Activated naive CD4-positive, alpha-beta T cell treated with anti-CD3 and anti-CD28 coated beads, Interleukin-2, amount 10 ng/mL, durations not matched to agents 7 days and 5 days (primary cell): ENCODE results near the gene TP73.

ENCODE experiments used
- CTCF ChIA-PET: fragments of 350-600 bp; sonication (Branson Sonifier 250); formaldehyde crosslinking; loops from one replicate; lab custom pipeline; 2021; ENCODE audit warnings: antibody characterized with exemption; lab: Charles Lee
- DNase-seq: peaks from one replicate; pipeline ENCODE4 v3.0.0-alpha.2; 2020
- H3K27ac Mint-ChIP-seq: one replicate; pipeline ENCODE4 v1.8.0; 2021; ENCODE audit warnings: mild to moderate bottlenecking, moderate library complexity, mixed read lengths
- H3K27me3 Mint-ChIP-seq: one replicate; pipeline ENCODE4 v1.8.0; 2021; ENCODE audit warnings: mild to moderate bottlenecking, mixed read lengths
- H3K36me3 Mint-ChIP-seq: one replicate; pipeline ENCODE4 v1.8.0; 2021; ENCODE audit warnings: mixed read lengths
- H3K4me1 Mint-ChIP-seq: one replicate; pipeline ENCODE4 v1.8.0; 2021; ENCODE audit warnings: mixed read lengths
- H3K4me3 Mint-ChIP-seq: one replicate; pipeline ENCODE4 v1.8.0; 2021; ENCODE audit warnings: mild to moderate bottlenecking, moderate library complexity, mixed read lengths
- H3K9me3 Mint-ChIP-seq: one replicate; pipeline ENCODE4 v1.8.0; 2021; ENCODE audit warnings: mixed read lengths

Gene TP73

DNA sequence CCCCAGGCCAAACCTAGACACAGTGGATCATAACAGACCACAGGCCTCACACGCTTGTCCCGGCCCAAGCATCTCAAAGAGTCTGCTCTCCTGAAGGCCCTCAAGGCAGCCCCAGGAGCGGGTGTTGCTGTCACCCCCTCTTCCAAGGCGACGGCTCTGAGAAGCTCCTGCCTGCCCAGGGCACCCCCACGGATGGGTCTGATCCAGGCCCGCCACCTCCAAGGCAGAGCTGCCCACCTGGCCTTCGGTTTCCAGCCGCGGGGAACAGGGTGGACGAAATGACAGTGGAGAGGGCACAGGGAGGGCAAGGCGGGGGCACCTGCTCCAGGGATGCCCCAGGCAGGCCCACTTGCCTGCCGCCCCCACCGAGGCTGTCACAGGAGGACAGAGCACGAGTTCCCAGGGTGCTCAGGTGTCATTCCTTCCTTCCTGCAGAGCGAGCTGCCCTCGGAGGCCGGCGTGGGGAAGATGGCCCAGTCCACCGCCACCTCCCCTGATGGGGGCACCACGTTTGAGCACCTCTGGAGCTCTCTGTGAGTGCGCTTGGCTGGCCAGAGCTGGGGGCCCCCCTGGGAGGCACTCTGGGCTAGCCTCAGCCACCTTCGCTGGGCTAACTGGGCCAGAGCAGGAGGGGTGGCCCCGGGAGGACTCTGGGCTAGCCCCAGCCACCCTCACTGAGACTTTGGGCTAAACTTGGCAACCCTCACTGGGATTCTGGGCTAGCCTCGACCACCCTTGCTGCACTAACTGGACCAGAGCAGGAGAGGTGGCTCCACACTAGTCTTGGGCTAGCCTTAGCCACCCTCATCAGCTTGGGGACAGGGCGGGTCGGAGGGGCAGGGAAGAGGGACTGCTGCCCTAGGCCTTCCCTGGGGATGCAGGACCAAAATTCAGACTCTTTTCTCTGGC, 29.8 kb downstream of the TP73 start:
- no peak overlapping the region for H3K27ac Mint-ChIP-seq
- H3K9me3 Mint-ChIP-seq = no peaks in the 10 kb centered on the region
- H3K4me1 Mint-ChIP-seq = peaks cover 24% of the 10 kb centered on the region

GRCh38 chr1:3683197-3683596, 30.9 kb downstream of the TP73 start:
- Mint-ChIP-seq H3K4me1 (peaks cover 14% of the 10 kb centered on the region), H3K9me3 (no peaks in the 10 kb centered on the region), H3K27ac (no peak overlapping the region), H3K27me3 (peaks cover 36% of the 10 kb centered on the region), H3K4me3 (no peak overlapping the region), H3K36me3 (no peaks in the 10 kb centered on the region)
- CTCF ChIA-PET = no interaction called here
- no peak for DNase-seq

More for the DNA sequence above, 29.8 kb downstream of the TP73 start:
- Mint-ChIP-seq H3K4me3 (no peak overlapping the region), H3K27me3 (peaks cover 32% of the 10 kb centered on the region), H3K36me3 (no peaks in the 10 kb centered on the region)
- CTCF ChIA-PET = no interaction called here
- DNase-seq = no peak

- no peak for DNase-seq
- CTCF ChIA-PET = no interaction called here
- Mint-ChIP-seq H3K36me3 (no peaks in the 10 kb centered on the region), H3K4me3 (no peak overlapping the region), H3K27ac (no peak overlapping the region), H3K4me1 (peaks cover 11% of the 10 kb centered on the region), H3K9me3 (no peaks in the 10 kb centered on the region), H3K27me3 (peaks cover 37% of the 10 kb centered on the region)
Observed at GRCh38 chr1:3683992-3684391, 31.7 kb downstream of the TP73 start.

- Mint-ChIP-seq H3K27me3 (peaks cover 26% of the 10 kb centered on the region), H3K27ac (no peak overlapping the region), H3K9me3 (no peaks in the 10 kb centered on the region)
Observed at GRCh38 chr1:3685222-3685621, 32.9 kb downstream of the TP73 start.

GRCh38 chr1:3685906-3686305, 33.6 kb downstream of the TP73 start:
- H3K27me3 Mint-ChIP-seq = peaks cover 26% of the 10 kb centered on the region

More at GRCh38 chr1:3685222-3685621, 32.9 kb downstream of the TP73 start:
- no peak for DNase-seq
- CTCF ChIA-PET = no interaction called here
- Mint-ChIP-seq H3K36me3 (no peaks in the 10 kb centered on the region), H3K4me1 (no peaks in the 10 kb centered on the region), H3K4me3 (no peak overlapping the region)

DNA sequence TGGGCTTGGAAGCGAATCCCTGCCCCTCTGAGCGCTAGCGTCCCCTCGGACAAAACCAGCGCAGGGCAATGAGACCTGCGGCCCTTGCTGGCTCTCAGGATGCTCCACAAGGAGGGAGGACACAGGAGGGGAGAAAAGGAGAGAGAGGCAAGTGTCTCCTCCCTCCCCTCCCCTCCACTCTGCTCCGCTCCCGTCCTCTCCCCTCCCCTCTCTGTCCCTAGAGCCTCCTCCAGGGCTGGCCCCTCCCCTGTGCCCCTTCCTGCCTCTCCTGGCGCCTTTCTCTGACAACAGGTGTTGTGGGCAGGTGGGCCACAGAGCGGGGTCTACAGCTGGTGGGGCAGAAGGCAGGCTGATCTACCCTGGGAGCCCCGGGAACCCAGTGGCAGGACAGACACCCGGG, 35.2 kb downstream of the TP73 start:
- Mint-ChIP-seq H3K27me3 (peaks cover 26% of the 10 kb centered on the region), H3K4me1 (no peaks in the 10 kb centered on the region), H3K36me3 (no peaks in the 10 kb centered on the region), H3K27ac (no peak overlapping the region), H3K4me3 (no peak overlapping the region), H3K9me3 (no peaks in the 10 kb centered on the region)
- DNase-seq = no peak
- CTCF ChIA-PET = no interaction called here

More at GRCh38 chr1:3685906-3686305, 33.6 kb downstream of the TP73 start:
- Mint-ChIP-seq H3K27ac (no peak overlapping the region), H3K4me1 (no peaks in the 10 kb centered on the region), H3K9me3 (no peaks in the 10 kb centered on the region), H3K4me3 (no peak overlapping the region), H3K36me3 (no peaks in the 10 kb centered on the region)
- DNase-seq = no peak
- CTCF ChIA-PET = no interaction called here

DNA sequence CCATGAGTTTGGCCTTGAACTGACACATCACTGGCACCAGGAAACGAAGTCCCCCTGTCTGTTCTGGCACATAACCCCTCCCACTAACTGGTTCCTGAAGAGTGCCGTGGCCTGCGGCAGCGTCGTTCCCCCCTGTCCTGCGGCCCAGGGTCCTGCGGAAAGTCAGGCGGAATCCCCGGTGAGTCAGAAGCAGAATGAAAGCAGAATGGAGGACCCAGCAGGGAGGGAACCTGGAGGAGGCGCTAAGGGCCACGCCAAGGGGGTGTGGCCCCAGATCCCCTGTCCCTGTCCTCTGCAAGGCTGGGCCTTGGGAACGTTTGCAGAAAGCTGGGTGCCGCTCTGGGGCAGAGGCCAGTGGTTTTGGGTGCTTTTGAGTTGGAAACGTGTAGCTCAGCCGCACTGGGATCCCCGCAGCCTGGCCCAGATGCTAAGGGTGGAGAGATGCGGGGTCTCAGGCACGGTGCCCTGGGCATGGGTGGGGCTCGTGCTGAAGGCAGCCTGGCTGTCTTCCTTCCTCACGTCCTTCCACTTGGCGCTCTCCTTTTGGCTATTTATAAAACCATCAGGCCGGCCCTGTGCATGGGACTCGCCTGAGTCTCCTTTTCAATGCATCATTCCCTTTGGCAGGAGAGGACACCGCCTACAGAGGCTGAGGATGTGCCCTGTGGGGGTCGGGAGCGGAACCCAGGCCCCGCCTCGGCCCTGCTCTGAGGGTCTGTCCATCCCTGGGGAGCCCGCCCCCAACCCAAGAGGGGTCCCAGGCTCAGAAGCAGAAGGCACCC, 36.2 kb downstream of the TP73 start:
- H3K9me3 Mint-ChIP-seq = no peaks in the 10 kb centered on the region
- H3K36me3 Mint-ChIP-seq = no peaks in the 10 kb centered on the region
- H3K4me3 Mint-ChIP-seq = no peak overlapping the region
- H3K4me1 Mint-ChIP-seq = no peaks in the 10 kb centered on the region
- H3K27ac Mint-ChIP-seq = no peak overlapping the region
- H3K27me3 Mint-ChIP-seq = peaks cover 17% of the 10 kb centered on the region
- no peak for DNase-seq
- CTCF ChIA-PET = no interaction called here

GRCh38 chr1:3689138-3689750, 36.9 kb downstream of the TP73 start:
- Mint-ChIP-seq H3K9me3 (no peaks in the 10 kb centered on the region), H3K4me1 (no peaks in the 10 kb centered on the region), H3K27ac (no peak overlapping the region), H3K27me3 (peaks cover 13% of the 10 kb centered on the region), H3K4me3 (no peak overlapping the region), H3K36me3 (no peaks in the 10 kb centered on the region)
- CTCF ChIA-PET = no interaction called here
- no peak for DNase-seq

DNA sequence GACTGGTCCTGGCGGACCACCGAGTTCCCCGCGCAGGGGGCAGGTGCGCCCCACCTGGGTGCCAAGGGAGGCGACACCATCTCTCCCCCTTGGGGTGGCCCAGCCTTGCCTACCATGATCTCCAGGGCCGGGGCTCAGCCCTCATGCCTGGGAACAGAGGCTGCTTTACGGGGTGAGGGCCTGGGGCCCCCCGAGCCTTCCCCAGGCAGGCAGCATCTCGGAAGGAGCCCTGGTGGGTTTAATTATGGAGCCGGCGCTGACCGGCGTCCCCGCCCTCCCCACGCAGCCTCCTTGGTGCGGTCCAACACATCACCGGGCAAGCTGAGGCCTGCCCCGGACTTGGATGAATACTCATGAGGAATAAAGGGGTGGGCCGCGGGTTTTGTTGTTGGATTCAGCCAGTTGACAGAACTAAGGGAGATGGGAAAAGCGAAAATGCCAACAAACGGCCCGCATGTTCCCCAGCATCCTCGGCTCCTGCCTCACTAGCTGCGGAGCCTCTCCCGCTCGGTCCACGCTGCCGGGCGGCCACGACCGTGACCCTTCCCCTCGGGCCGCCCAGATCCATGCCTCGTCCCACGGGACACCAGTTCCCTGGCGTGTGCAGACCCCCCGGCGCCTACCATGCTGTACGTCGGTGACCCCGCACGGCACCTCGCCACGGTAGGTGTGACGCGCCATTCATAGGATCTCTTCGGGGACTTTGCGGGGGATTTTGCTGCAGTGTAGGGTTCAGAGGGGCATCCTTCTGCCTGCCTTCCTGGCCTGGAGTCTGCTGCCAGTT, 38.2 kb downstream of the TP73 start:
- Mint-ChIP-seq H3K9me3 (peaks cover 2% of the 10 kb centered on the region), H3K27me3 (peaks cover 6% of the 10 kb centered on the region), H3K36me3 (no peaks in the 10 kb centered on the region), H3K27ac (no peak overlapping the region), H3K4me1 (no peaks in the 10 kb centered on the region), H3K4me3 (no peak overlapping the region)
- CTCF ChIA-PET = no interaction called here
- no peak for DNase-seq

DNA sequence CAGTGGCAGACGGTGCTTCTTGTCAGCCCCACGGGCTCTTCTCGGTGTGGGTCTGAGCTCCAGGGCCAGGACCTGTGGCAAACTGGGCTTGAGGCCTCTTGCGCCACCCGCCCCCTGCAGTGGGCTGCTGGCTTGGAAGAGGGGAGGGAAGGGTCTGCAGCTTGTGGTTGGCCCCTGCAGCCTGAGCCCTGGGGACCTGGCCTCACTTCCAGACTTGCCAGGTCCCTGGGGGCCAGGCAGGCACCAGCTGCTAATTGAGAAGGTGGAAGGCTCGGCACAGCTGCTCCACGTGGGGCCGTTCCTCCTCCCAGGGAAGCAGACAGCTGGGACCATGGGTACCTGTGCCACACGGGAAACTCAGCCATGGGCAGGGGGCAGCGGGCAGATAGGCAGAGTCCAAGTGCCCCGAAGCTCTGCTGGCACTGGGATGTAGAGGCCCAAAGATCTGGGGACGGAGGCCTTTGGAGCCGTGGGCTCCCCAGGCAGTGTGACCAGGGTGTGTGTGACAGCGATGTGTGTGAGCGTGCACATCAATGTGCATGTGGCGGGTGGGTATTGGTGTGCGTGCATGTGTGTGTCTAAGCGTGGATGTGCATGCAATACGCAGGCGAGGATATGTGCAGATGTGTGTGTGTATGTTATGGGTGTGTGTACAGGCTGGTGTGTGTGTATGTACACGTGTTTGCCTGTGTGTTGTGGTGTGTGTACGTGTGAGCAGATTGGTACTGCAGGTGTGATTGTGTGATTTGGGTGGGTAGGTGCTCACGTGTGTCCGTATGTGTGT, 39.3 kb downstream of the TP73 start:
- CTCF ChIA-PET = no interaction called here
- no peak for DNase-seq
- Mint-ChIP-seq H3K36me3 (no peaks in the 10 kb centered on the region), H3K27ac (no peak overlapping the region), H3K4me1 (no peaks in the 10 kb centered on the region), H3K27me3 (peaks cover 17% of the 10 kb centered on the region), H3K4me3 (no peak overlapping the region), H3K9me3 (peaks cover 2% of the 10 kb centered on the region)

GRCh38 chr1:3692598-3692997, 40.3 kb downstream of the TP73 start:
- Mint-ChIP-seq H3K27me3 (peaks cover 17% of the 10 kb centered on the region), H3K36me3 (no peaks in the 10 kb centered on the region), H3K9me3 (peaks cover 2% of the 10 kb centered on the region), H3K4me1 (no peaks in the 10 kb centered on the region), H3K4me3 (no peak overlapping the region), H3K27ac (no peak overlapping the region)
- CTCF ChIA-PET = no interaction called here
- no peak for DNase-seq

GRCh38 chr1:3693321-3693720, 41.0 kb downstream of the TP73 start:
- Mint-ChIP-seq H3K4me1 (no peaks in the 10 kb centered on the region), H3K27me3 (peaks cover 12% of the 10 kb centered on the region), H3K4me3 (no peak overlapping the region), H3K36me3 (no peaks in the 10 kb centered on the region), H3K27ac (no peak overlapping the region), H3K9me3 (peaks cover 2% of the 10 kb centered on the region)
- CTCF ChIA-PET = no interaction called here
- no peak for DNase-seq
